Natural killer cell treated with Interleukin-12 subunit alpha and Interleukin-12 subunit beta and Interleukin-15 and Interleukin-18, amount 100 ng/mL, for 72 hours (primary cell): ENCODE results near the gene ARPC2. TPM values are rescaled to one million over a fixed set of nuclear protein-coding genes. Genes with fewer than 3 reads are reported as not detected.

Experiments used
- ATAC-seq, 2 donors: fragments of 150-1000 bp; cut with Tn5 transposase in 1 of 2; sonication (Bioruptor Pico), chemical (Tn5 transposase) in 1 of 2; 2 replicates each; pipeline ENCODE4 v1.10.0; 2021
- DNase-seq: peaks from one replicate; pipeline ENCODE4 v3.0.0; 2022; ENCODE audit warnings: low spot score
- H3K27ac Mint-ChIP-seq, 2 donors: 1 replicate in 1 of 2; 2 replicates in 1 of 2; pipeline ENCODE4 v1.8.0; 2022; ENCODE audit warnings: mixed read lengths in 2 of 2, mild to moderate bottlenecking in 1 of 2, moderate library complexity in 1 of 2
- H3K27me3 Mint-ChIP-seq, 2 donors: 1 replicate in 1 of 2; 2 replicates in 1 of 2; pipeline ENCODE4 v1.8.0; 2022; ENCODE audit warnings: mixed read lengths in 2 of 2
- H3K36me3 Mint-ChIP-seq: one replicate; pipeline ENCODE4 v1.8.0; 2022; ENCODE audit warnings: mixed read lengths
- H3K4me1 Mint-ChIP-seq, 2 donors: 1 replicate in 1 of 2; 2 replicates in 1 of 2; pipeline ENCODE4 v1.8.0; 2022; ENCODE audit warnings: low read depth in 2 of 2, mixed read lengths in 2 of 2, mild to moderate bottlenecking in 1 of 2
- H3K4me3 Mint-ChIP-seq: one replicate; pipeline ENCODE4 v1.8.0; 2022; ENCODE audit warnings: mixed read lengths
- H3K9me3 Mint-ChIP-seq: 2 replicates; pipeline ENCODE4 v1.8.0; 2022; ENCODE audit warnings: mixed read lengths
- total RNA-seq, 2 donors: library from RNA; stranded (reverse); gene quantifications; one replicate each; pipeline ENCODE4 v1.2.3, GENCODE V29; 2022

ARPC2 gene
- total RNA-seq, 2 donors from 2014 or later, result 509 to 675 TPM

DNA sequence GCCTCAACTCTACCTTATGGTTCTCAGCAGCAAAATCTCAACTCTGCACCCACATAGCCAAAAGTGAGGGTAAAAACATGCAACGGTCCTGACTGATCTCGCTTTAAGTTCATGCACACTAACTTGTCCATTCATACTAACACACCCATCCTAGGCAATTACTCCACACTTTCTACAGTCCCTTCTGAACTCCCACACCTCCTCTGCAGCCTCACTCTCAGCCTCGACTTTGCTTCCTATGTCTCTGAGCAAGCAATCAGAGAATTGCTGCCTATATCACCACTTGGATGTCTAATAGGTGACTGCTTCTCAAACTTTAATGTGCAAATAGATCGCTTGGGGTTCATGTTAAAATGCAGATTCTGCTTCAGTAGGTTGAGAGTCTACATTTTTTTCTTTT lies 83.2 kb downstream of the ARPC2 start:
- peak overlapping the region in 1 of 2 donors; percentile 2 for H3K27ac Mint-ChIP-seq
- no peaks in the 10 kb centered on the region for H3K36me3 Mint-ChIP-seq
- no peaks in the 10 kb centered on the region for H3K27me3 Mint-ChIP-seq
- DNase-seq (no peak), ATAC-seq (no peak)
- peaks cover 6 to 7% of the 10 kb centered on the region in 2 donors for H3K4me1 Mint-ChIP-seq
- no peaks in the 10 kb centered on the region for H3K9me3 Mint-ChIP-seq
- no peak overlapping the region for H3K4me3 Mint-ChIP-seq

DNA sequence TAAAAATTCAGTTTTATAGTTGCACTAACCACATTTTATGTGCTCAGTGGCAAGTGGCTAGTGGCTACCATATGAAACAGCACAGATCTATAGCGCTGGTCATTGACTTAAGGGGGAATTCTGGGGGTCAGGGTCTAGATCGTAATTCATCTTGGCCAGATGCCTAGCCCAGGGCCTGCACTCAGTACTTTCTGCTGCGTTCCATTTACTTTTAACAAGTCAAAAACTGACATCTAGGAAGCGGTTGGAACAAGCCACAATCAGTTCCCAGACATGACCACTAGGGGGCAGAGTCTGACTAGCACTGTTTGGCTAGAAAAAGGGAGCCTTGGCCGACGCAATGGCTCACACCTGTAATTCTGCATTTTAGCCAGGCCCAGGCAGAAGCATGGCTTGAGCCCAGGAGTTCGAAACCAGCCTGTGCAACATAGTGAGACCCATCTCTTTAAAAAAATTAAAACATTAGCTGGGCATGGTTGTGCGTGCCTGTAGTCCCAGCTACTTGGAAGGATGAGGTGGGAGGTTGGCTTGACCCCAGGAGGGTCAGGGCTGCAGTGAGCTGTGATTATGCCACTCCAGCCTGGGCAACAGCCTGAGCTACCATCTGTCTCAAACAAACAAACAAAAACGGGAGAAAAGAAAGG lies 84.3 kb downstream of the ARPC2 start:
- H3K9me3 Mint-ChIP-seq, result no peaks in the 10 kb centered on the region
- peak overlapping the region; percentile 19 to 32 for H3K27ac Mint-ChIP-seq
- H3K4me3 Mint-ChIP-seq, result no peak overlapping the region
- H3K4me1 Mint-ChIP-seq, result peaks cover 6 to 7% of the 10 kb centered on the region in 2 donors
- no peaks in the 10 kb centered on the region for H3K36me3 Mint-ChIP-seq
- ATAC-seq, result peak; percentile 86
- peak; percentile 87 for DNase-seq
- no peaks in the 10 kb centered on the region for H3K27me3 Mint-ChIP-seq

Other genes with a start within 250 kb of the ARPC2 start
- 1 to 10 TPM in 1 of 2 donors, under 1 TPM in 1; 0.29 to 2.1 TPM for gene TNS1, start 214.2 kb upstream of the ARPC2 start, total RNA-seq
- gene RUFY4, start 147.9 kb upstream of the ARPC2 start, total RNA-seq, result under 1 TPM in 1 of 2 donors, not detected in 1; 0.86 TPM
- 1 to 10 TPM in 1 of 2 donors, under 1 TPM in 1; 0.47 to 2.1 TPM for gene CXCR2, start 91.2 kb upstream of the ARPC2 start, total RNA-seq
- gene CXCR1, start 50.2 kb upstream of the ARPC2 start, total RNA-seq, result under 1 TPM in 1 of 2 donors, not detected in 1; 0.28 TPM
- 1 to 10 TPM; 2.6 to 3.0 TPM for gene GPBAR1, start 43.8 kb downstream of the ARPC2 start, total RNA-seq
- 100 to 1,000 TPM in 1 of 2 donors, 10 to 100 TPM in 1; 75.6 to 104 TPM for gene AAMP, start 52.9 kb downstream of the ARPC2 start, total RNA-seq
- gene PNKD, start 53.3 kb downstream of the ARPC2 start, total RNA-seq, result 10 to 100 TPM; 20.6 to 22.0 TPM
- 10 to 100 TPM; 42.8 to 79.0 TPM for gene TMBIM1, start 75.3 kb downstream of the ARPC2 start, total RNA-seq
- gene CATIP, start 139.7 kb downstream of the ARPC2 start, total RNA-seq, result not detected
- gene SLC11A1, start 165.1 kb downstream of the ARPC2 start, total RNA-seq, result under 1 TPM in 1 of 2 donors, not detected in 1; 0.11 TPM
- 100 to 1,000 TPM in 1 of 2 donors, 10 to 100 TPM in 1; 92.5 to 106 TPM for gene CTDSP1, start 182.7 kb downstream of the ARPC2 start, total RNA-seq
- under 1 TPM in 1 of 2 donors, not detected in 1; 0.10 TPM for gene VIL1, start 201.9 kb downstream of the ARPC2 start, total RNA-seq